ENCODE measurements around the gene BMP7.

BMP7 gene

DNA sequence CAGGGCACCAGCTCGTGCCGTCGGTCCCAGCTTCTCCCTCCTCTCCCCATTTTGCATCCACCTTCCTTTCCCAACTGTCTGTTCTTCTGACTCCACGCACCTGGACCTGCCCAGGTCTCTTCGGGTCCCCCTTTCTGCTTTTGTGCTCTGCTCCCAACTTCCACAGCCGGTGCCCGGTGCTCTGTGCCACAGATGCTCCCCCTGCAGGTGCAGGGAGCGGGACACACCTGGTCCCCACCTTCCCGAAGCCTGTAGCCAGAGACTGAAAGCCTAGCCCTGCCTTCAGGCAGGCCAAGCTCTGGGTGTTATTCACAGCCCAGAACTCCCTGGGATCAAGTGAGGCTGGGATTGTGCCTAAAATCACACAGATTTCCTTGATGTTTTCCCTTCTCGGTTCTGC lies 24.6 kb upstream of the BMP7 start:
- Mint-ChIP-seq H3K4me1 (peaks cover 35% of the 10 kb centered on the region), H3K9me3 (no peaks in the 10 kb centered on the region), H3K27me3 (ENCODE audit: low read depth) (peaks cover 62% of the 10 kb centered on the region), H3K36me3 (ENCODE audit: low read depth) (no peaks in the 10 kb centered on the region), H3K4me3 (no peak overlapping the region), H3K27ac (peak overlapping the region in 1 of 3 experiments; percentile 40)
- TF ChIP-seq, protein P1, sequence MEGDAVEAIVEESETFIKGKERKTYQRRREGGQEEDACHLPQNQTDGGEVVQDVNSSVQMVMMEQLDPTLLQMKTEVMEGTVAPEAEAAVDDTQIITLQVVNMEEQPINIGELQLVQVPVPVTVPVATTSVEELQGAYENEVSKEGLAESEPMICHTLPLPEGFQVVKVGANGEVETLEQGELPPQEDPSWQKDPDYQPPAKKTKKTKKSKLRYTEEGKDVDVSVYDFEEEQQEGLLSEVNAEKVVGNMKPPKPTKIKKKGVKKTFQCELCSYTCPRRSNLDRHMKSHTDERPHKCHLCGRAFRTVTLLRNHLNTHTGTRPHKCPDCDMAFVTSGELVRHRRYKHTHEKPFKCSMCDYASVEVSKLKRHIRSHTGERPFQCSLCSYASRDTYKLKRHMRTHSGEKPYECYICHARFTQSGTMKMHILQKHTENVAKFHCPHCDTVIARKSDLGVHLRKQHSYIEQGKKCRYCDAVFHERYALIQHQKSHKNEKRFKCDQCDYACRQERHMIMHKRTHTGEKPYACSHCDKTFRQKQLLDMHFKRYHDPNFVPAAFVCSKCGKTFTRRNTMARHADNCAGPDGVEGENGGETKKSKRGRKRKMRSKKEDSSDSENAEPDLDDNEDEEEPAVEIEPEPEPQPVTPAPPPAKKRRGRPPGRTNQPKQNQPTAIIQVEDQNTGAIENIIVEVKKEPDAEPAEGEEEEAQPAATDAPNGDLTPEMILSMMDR (IDR thresholded peaks at IDR 0.05; ENCODE audit: unreplicated experiment in 3 of 3): no peak

DNA sequence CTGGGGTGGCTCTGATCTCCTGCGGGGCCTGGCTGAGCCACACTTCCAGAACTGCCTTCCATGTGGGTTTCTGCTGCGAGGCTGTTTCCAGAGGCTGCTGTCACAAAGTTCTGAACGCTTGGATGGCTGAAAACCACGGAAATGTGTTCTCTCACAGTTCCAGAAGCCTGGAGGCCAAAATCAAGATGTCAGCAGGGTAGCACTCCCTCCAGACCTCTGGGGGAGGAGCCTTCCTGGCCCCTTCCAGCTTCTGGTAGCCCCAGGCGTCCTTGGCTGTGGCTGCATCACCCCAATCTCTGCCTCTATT lies 23.7 kb upstream of the BMP7 start:
- no peaks in the 10 kb centered on the region for H3K36me3 Mint-ChIP-seq (ENCODE audit: low read depth)
- H3K4me3 Mint-ChIP-seq: no peak overlapping the region
- H3K4me1 Mint-ChIP-seq: peaks cover 35% of the 10 kb centered on the region
- peak overlapping the region; percentile 32 to 75 (median 34) for H3K27ac Mint-ChIP-seq
- H3K9me3 Mint-ChIP-seq: no peaks in the 10 kb centered on the region
- H3K27me3 Mint-ChIP-seq (ENCODE audit: low read depth): peaks cover 66% of the 10 kb centered on the region
- TF ChIP-seq, protein P1 (IDR thresholded peaks at IDR 0.05; ENCODE audit: unreplicated experiment in 3 of 3): no peak

DNA sequence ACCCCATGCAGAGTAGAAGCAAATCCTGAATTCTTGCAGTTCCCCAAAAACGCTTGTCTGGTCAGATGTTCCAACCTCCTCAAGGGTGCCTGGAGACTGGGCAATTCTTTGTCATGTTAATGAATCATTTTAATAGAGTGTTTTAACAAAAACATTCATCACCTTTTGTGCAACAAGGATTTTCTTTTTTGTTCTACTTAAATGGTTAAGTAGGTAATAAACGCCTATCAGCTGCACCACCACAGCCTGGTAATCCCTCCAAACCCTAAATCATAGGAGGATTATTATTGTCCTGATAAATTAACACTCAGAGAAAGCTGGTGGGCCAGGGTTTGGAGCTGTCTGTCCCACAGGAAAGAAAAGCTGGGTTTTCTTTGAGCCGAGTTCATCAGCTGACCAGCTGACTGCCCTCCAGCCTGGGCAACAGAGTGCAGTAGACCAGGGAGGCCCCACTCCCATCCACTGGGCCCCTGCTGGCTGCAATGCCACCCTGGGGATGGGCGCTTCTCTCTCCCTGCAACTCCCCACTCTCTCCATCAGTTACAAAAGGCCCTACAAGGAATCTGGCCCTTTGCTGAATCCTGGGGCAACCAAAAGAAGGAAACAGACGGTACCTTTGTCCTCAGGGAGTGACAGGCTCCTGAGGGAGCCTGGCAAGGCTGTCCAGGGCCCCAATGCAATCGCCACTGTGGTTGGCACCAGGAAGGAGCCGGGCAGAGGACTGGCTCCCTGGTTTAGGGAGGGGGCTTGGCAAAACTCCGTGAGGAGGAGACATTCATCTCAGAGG lies 23.1 kb upstream of the BMP7 start:
- no peaks in the 10 kb centered on the region for H3K36me3 Mint-ChIP-seq (ENCODE audit: low read depth)
- H3K4me1 Mint-ChIP-seq: peaks cover 40% of the 10 kb centered on the region
- no peak overlapping the region for H3K4me3 Mint-ChIP-seq
- H3K27me3 Mint-ChIP-seq (ENCODE audit: low read depth): peaks cover 67% of the 10 kb centered on the region
- no peaks in the 10 kb centered on the region for H3K9me3 Mint-ChIP-seq
- H3K27ac Mint-ChIP-seq: peak overlapping the region in 2 of 3 experiments; percentile 32 to 75
- TF ChIP-seq, protein P1 (IDR thresholded peaks at IDR 0.05; ENCODE audit: unreplicated experiment in 3 of 3): no peak

DNA sequence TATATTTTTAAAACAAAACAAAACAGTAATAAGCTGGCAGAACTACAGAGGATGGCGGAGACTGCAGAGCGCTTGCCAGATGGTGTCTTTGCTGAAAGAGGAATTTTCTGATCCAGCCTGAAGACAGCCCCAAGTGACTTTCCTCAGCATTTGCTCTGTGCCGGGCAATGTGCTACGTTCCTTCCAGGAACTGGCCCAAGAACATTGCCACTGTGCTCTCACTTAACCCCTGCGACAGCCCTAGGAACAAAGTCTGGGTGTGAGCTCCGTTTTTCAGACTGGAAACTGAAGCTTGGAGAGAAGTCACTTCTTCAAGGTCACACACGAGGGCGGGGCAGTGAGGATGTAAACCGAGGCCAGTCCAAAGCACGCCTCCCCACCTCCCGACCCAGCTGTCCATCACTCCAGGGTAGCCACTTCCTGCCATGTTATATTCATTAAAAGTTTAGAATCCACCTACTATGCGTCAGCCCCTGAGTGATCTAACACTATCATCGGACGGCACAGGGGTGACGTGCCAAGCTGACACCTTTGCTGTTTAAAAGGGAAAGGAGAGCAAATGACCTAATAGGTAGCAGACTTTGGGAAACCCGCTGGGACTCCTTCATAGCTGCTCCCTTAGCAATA lies 22.3 kb upstream of the BMP7 start:
- TF ChIP-seq, protein P1 (IDR thresholded peaks at IDR 0.05; ENCODE audit: unreplicated experiment in 3 of 3): no peak
- Mint-ChIP-seq H3K4me3 (no peak overlapping the region), H3K4me1 (peaks cover 48% of the 10 kb centered on the region), H3K27me3 (ENCODE audit: low read depth) (peaks cover 74% of the 10 kb centered on the region), H3K27ac (peak overlapping the region in 2 of 3 experiments; percentile 92 to 95), H3K9me3 (no peaks in the 10 kb centered on the region), H3K36me3 (ENCODE audit: low read depth) (no peaks in the 10 kb centered on the region)

DNA sequence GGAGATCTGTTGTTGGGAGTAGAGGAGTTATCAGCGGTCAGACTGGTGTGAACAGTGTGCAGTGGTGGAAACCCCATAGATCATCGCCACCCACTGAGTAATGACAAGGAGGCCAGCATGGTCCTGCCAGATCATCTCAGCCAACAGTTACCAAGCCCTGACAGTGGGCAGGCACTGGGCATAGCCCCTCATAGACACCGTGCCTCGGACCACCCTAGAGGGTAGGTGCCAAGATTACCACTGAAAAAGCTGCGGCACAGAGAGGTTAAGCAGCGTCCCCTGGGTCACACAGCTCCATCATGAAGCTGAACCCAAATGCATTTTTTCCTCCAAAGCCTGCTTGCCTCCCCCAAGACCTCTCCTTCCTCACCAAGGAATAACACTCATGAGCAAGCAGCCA lies 21.5 kb upstream of the BMP7 start:
- H3K27ac Mint-ChIP-seq: peak overlapping the region; percentile 73 to 95 (median 92)
- TF ChIP-seq, protein P1 (IDR thresholded peaks at IDR 0.05; ENCODE audit: unreplicated experiment in 3 of 3): no peak
- no peaks in the 10 kb centered on the region for H3K9me3 Mint-ChIP-seq
- H3K36me3 Mint-ChIP-seq (ENCODE audit: low read depth): no peaks in the 10 kb centered on the region
- peaks cover 56% of the 10 kb centered on the region for H3K4me1 Mint-ChIP-seq
- peak overlapping the region in 2 of 3 experiments; percentile 28 to 49 for H3K4me3 Mint-ChIP-seq
- peaks cover 74% of the 10 kb centered on the region for H3K27me3 Mint-ChIP-seq (ENCODE audit: low read depth)
